HG03097 (cell line): ENCODE measurements around the gene SLC39A6.
"Not testable (repeated sequence)": the region's sequence is repeated elsewhere in the genome, so short reads cannot be mapped to it uniquely, and the experiment has no call there.

ENCODE experiments used
- ATAC-seq: cut with Tn5 transposase; IDR thresholded peaks from one replicate; pipeline ENCODE4 v1.9.1; 2021; ENCODE audit not compliant: unreplicated experiment, low FRiP score

The SLC39A6 gene

GRCh38 chr18:36129300-36130038, at the start of gene SLC39A6, which contains the start of gene ELP2:
TSS of gene SLC39A6 (minus strand) at chr18:36129340. CDS start at chr18:36127007, 2,333 bp downstream.
TSS of gene ELP2 (plus strand) at chr18:36129899. CDS start at chr18:36129934, 35 bp downstream.
- peak; percentile 77 for ATAC-seq

- no peak for ATAC-seq
Observed at GRCh38 chr18:36177913-36178312, 48.8 kb upstream of the SLC39A6 start.

- ATAC-seq, result no peak
Observed at GRCh38 chr18:36176711-36177110, 47.6 kb upstream of the SLC39A6 start.

- ATAC-seq, result no peak
Observed at GRCh38 chr18:36176177-36176584, 47.0 kb upstream of the SLC39A6 start.

- ATAC-seq, result no peak
Observed at GRCh38 chr18:36175481-36175880, 46.3 kb upstream of the SLC39A6 start.

- no peak for ATAC-seq
Observed at GRCh38 chr18:36169938-36170337, 40.8 kb upstream of the SLC39A6 start.

- not testable (repeated sequence) for ATAC-seq
Observed at GRCh38 chr18:36168296-36168695, 39.2 kb upstream of the SLC39A6 start.

GRCh38 chr18:36167692-36168218, 38.6 kb upstream of the SLC39A6 start:
- ATAC-seq, result no peak

- ATAC-seq, result no peak
Observed at GRCh38 chr18:36162981-36163380, 33.8 kb upstream of the SLC39A6 start.

- no peak for ATAC-seq
Observed at GRCh38 chr18:36160959-36161371, 31.8 kb upstream of the SLC39A6 start.

- ATAC-seq, result no peak
Observed at GRCh38 chr18:36158266-36158867, 29.2 kb upstream of the SLC39A6 start.

GRCh38 chr18:36157441-36157840, 28.3 kb upstream of the SLC39A6 start:
- ATAC-seq, result no peak

GRCh38 chr18:36155851-36156757, 27.0 kb upstream of the SLC39A6 start:
- ATAC-seq, result no peak

- no peak for ATAC-seq
Observed at GRCh38 chr18:36153771-36154170, 24.6 kb upstream of the SLC39A6 start.

GRCh38 chr18:36153203-36153602, 24.1 kb upstream of the SLC39A6 start:
- no peak for ATAC-seq

- no peak for ATAC-seq
Observed at GRCh38 chr18:36152781-36153180, 23.6 kb upstream of the SLC39A6 start.

- ATAC-seq, result peak; percentile 74
Observed at GRCh38 chr18:36149514-36150289, 20.6 kb upstream of the SLC39A6 start.

GRCh38 chr18:36143391-36143790, 14.3 kb upstream of the SLC39A6 start:
- no peak for ATAC-seq

- no peak for ATAC-seq
Observed at GRCh38 chr18:36142751-36143150, 13.6 kb upstream of the SLC39A6 start.

GRCh38 chr18:36141576-36141975, 12.4 kb upstream of the SLC39A6 start:
- no peak for ATAC-seq
